Endothelial cell of umbilical vein (primary cell): Measurements from ENCODE around the gene EPDR1. TPM values are rescaled to one million over a fixed set of nuclear protein-coding genes. Genes with fewer than 3 reads are reported as not detected.

ENCODE experiments used
- BruUV-seq: library from RNA; stranded (reverse); fragments of 400-500 nt; replicated peaks from 2 replicates; lab custom pipeline; 2021; lab: Mats Ljungman, UMichigan
- CTCF ChIA-PET: fragments of 300-600, 350-600 bp; sonication (Branson Sonifier 250); formaldehyde crosslinking; loops from one replicate; lab custom pipeline; 2021; ENCODE audit warnings: antibody characterized with exemption, inconsistent platforms; lab: Charles Lee
- POLR2A ChIA-PET: fragments of 300-600, 350-600 bp; sonication (Branson Sonifier 250); formaldehyde crosslinking; loops from one replicate; lab custom pipeline; 2021; ENCODE audit warnings: antibody characterized with exemption, inconsistent platforms; lab: Charles Lee
- DNase-seq: peaks from one replicate; pipeline ENCODE4 v3.0.0-alpha.2; 2011; ENCODE audit warnings: low read depth, low spot score
- FAIRE-seq: peaks from 2 replicates; lab custom pipeline; 2011; peaks lifted over from hg19 to GRCh38; lab: Jason Lieb, UNC
- H2AFZ ChIP-seq: 2 replicates; pipeline ENCODE4 v1.6.0; 2012; ENCODE audit warnings: low read depth, low read length, control low read depth, inconsistent platforms
- H3K27ac ChIP-seq: 2 replicates; pipeline ENCODE4 v1.5.1; 2011; ENCODE audit warnings: low read depth, mild to moderate bottlenecking, control low read depth, low read length, moderate library complexity; ENCODE audit not compliant: insufficient read depth
- H3K27me3 ChIP-seq, 2 experiments: 2 replicates each; pipeline versions ENCODE4 v1.6.0 to v1.6.1; 2011; ENCODE audit warnings: low read length in 2 of 2, mixed read lengths in 1 of 2; ENCODE audit not compliant: control insufficient read depth in 2 of 2, insufficient read depth in 2 of 2
- H3K36me3 ChIP-seq, 2 experiments: 2 replicates in 1 of 2; 3 replicates in 1 of 2; pipeline ENCODE4 v1.5.1; 2011; ENCODE audit warnings: low read length in 2 of 2, mild to moderate bottlenecking in 1 of 2, moderate library complexity in 1 of 2; ENCODE audit not compliant: control insufficient read depth in 2 of 2, insufficient read depth in 2 of 2; ENCODE audit errors: extremely low read depth in 1 of 2
- H3K4me1 ChIP-seq: 3 replicates; pipeline ENCODE4 v1.5.1; 2011; ENCODE audit warnings: mild to moderate bottlenecking, low read length; ENCODE audit not compliant: control insufficient read depth, insufficient read depth; ENCODE audit errors: extremely low read depth
- H3K4me2 ChIP-seq: 2 replicates; pipeline ENCODE4 v1.6.1; 2011; ENCODE audit warnings: low read length, control low read depth, mixed read lengths; ENCODE audit not compliant: insufficient read depth
- H3K4me3 ChIP-seq, 3 experiments: fragments of 200-600 bp in 1 of 3; sonication (generic), shearing (Covaris generic) in 1 of 3; replicated peaks in 1 of 3; 2 replicates each; pipeline ENCODE4 v1.5.1; 2011 to 2016; ENCODE audit warnings: control low read depth in 3 of 3, low read length in 3 of 3, mild to moderate bottlenecking in 2 of 3, inconsistent platforms in 1 of 3, low read depth in 1 of 3, moderate library complexity in 1 of 3; ENCODE audit not compliant: insufficient read depth in 1 of 3
- H3K79me2 ChIP-seq: 2 replicates; pipeline ENCODE4 v1.6.0; 2012; ENCODE audit warnings: low read length, inconsistent platforms; ENCODE audit not compliant: control insufficient read depth, insufficient read depth
- H3K9ac ChIP-seq: replicated peaks from 2 replicates; pipeline ENCODE3; 2011; ENCODE audit warnings: low read length, control low read depth; ENCODE audit not compliant: insufficient read depth; ENCODE audit errors: extremely low read depth
- H3K9me1 ChIP-seq: replicated peaks from 3 replicates; pipeline ENCODE4 v1.6.0; 2011; ENCODE audit warnings: mild to moderate bottlenecking, low read length; ENCODE audit not compliant: control insufficient read depth, insufficient read depth; ENCODE audit errors: extremely low read depth
- H3K9me3 ChIP-seq: replicated peaks from 2 replicates; pipeline ENCODE4 v1.5.1; 2012; ENCODE audit warnings: low read length, inconsistent platforms; ENCODE audit not compliant: control insufficient read depth, insufficient read depth
- H4K20me1 ChIP-seq: replicated peaks from 2 replicates; pipeline ENCODE3; 2011; ENCODE audit warnings: mild to moderate bottlenecking, low read length; ENCODE audit not compliant: control insufficient read depth, insufficient read depth; ENCODE audit errors: extremely low read depth
- CTCF ChIP-seq, 2 donors: IDR thresholded peaks; 1 replicate in 1 of 2; 2 replicates in 1 of 2; pipeline ENCODE4 v1.5.1; 2011; ENCODE audit warnings: low read length in 2 of 2, mild to moderate bottlenecking in 2 of 2, moderate library complexity in 2 of 2, control low read depth in 1 of 2, inconsistent platforms in 1 of 2, low read depth in 1 of 2; ENCODE audit not compliant: insufficient read depth in 1 of 2; ENCODE audit errors: extremely low read depth in 1 of 2
- EZH2 ChIP-seq: IDR thresholded peaks from 2 replicates; pipeline ENCODE4 v1.6.1; 2012; ENCODE audit warnings: borderline replicate concordance, low read depth, mild to moderate bottlenecking, moderate library complexity, low read length, inconsistent platforms; ENCODE audit not compliant: severe bottlenecking
- FOS ChIP-seq: IDR thresholded peaks from 2 replicates; pipeline ENCODE4 v1.6.1; 2011; ENCODE audit warnings: mild to moderate bottlenecking, low read length, moderate library complexity, borderline replicate concordance; ENCODE audit not compliant: insufficient read depth
- GATA2 ChIP-seq: IDR thresholded peaks from 2 replicates; pipeline ENCODE4 v1.7.0; 2011; ENCODE audit warnings: low read depth, mild to moderate bottlenecking, moderate library complexity, mixed read lengths, low read length; ENCODE audit not compliant: insufficient read length, insufficient read depth
- JUN ChIP-seq: IDR thresholded peaks from 2 replicates; pipeline ENCODE4 v1.6.1; 2011; ENCODE audit warnings: borderline replicate concordance, low read depth; ENCODE audit not compliant: insufficient read length, insufficient read depth
- MAX ChIP-seq: IDR thresholded peaks from 2 replicates; pipeline ENCODE4 v1.6.1; 2011; ENCODE audit not compliant: insufficient read depth, insufficient read length
- MYC ChIP-seq: IDR thresholded peaks from one replicate; pipeline ENCODE4 v1.6.1; 2011; ENCODE audit warnings: mild to moderate bottlenecking, low read depth, low read length
- POLR2A ChIP-seq: IDR thresholded peaks from 2 replicates; pipeline ENCODE4 v1.6.1; 2012; ENCODE audit warnings: low read depth, mild to moderate bottlenecking, control low read depth, low read length
- POLR2AphosphoS5 ChIP-seq: IDR thresholded peaks from 2 replicates; pipeline ENCODE4 v1.6.1; 2012; ENCODE audit warnings: low read depth, mild to moderate bottlenecking, control low read depth, low read length, moderate library complexity; ENCODE audit not compliant: insufficient read depth
- dilution Hi-C: fragments of 300-500 bp; cut with MboI; formaldehyde crosslinking; loops from one replicate; pipeline ENCODE4 v1.15.0; 2019; ENCODE audit warnings: low sequenced_read_pairs; ENCODE audit not compliant: extremely low pct_ligation_motif_present
- intact Hi-C: fragments of 100-400 bp; cut with micrococcal nuclease; formaldehyde crosslinking; loops from one replicate; pipeline ENCODE4 v1.10.0; 2022
- polyA plus RNA-seq, 4 experiments: library from polyadenylated mRNA; depleted of rRNA in 3 of 4; stranded (reverse) in 3 of 4; unstranded in 1 of 4; fragments of >200 nt; gene quantifications; 2 replicates each; pipeline versions ENCODE4 v1.2.1 to v1.2.3, GENCODE V29; 2011 to 2012; ENCODE audit warnings: missing spikeins in 1 of 4
- total RNA-seq: library from RNA; stranded (reverse); gene quantifications from 2 replicates; pipeline ENCODE4 v1.2.3, GENCODE V29; 2021

Gene EPDR1
- total and polyA plus RNA-seq, 2 donors (not counting 3 experiments of a cell fraction or from before 2014, with no cell fraction given) = 0.40 to 0.66 TPM

- CTCF ChIA-PET = no interaction called here
- BruUV-seq = no TSS peak
- no peak overlapping the region for H3K4me3 ChIP-seq
These were observed 69.9 kb downstream of the EPDR1 start for GRCh38 chr7:37990337-37990736.

More at GRCh38 chr7:37990337-37990736, 69.9 kb downstream of the EPDR1 start:
- Histone ChIP-seq H3K79me2 (no peaks in the 10 kb centered on the region), H3K27me3 (no peaks in the 10 kb centered on the region), H3K27ac (no peak overlapping the region), H3K9me3 (no peaks in the 10 kb centered on the region), H4K20me1 (no peaks in the 10 kb centered on the region), H2AFZ (no peak overlapping the region), H3K9ac (no peak overlapping the region), H3K4me2 (no peak overlapping the region), H3K36me3 (no peaks in the 10 kb centered on the region), H3K9me1 (no peaks in the 10 kb centered on the region), H3K4me1 (no peaks in the 10 kb centered on the region)
- dilution Hi-C loops = no loop called here
- FAIRE-seq (no peak), DNase-seq (no peak)
- intact Hi-C loops = no loop called here
- POLR2A ChIA-PET = no interaction called here
- TF ChIP-seq MYC = no peak
- no peak for TF ChIP-seq GATA2
- TF ChIP-seq CTCF (IDR thresholded peaks at IDR 0.05; ENCODE audit: extremely low read depth in 1 of 2, insufficient read depth in 1 of 2, low read depth in 1 of 2, low read length in 2 of 2) = no peak
- no peak for TF ChIP-seq EZH2
- no peak for TF ChIP-seq POLR2AphosphoS5
- no peak for TF ChIP-seq MAX
- no peak for TF ChIP-seq POLR2A
- no peak for TF ChIP-seq FOS
- TF ChIP-seq JUN = no peak
